Activated T-cell treated with anti-CD3 and anti-CD28 coated beads, Interleukin-2, amount 50 U/mL, for 72 hours (primary cell): ENCODE measurements around the gene RXRG. TPM values are rescaled to one million over a fixed set of nuclear protein-coding genes. Genes with fewer than 3 reads are reported as not detected.

Experiments used
- ATAC-seq, 2 donors: fragments of 150-1000 bp; cut with Tn5 transposase; replicated peaks in 1 of 2; 2 replicates each; pipeline ENCODE4 v1.10.0; 2021; ENCODE audit warnings: moderate library complexity in 2 of 2, mild to moderate bottlenecking in 1 of 2
- DNase-seq, 2 donors: peaks; one replicate each; pipeline ENCODE4 v3.0.0; 2021 to 2022; ENCODE audit warnings: mixed read lengths in 1 of 2
- H3K27ac Mint-ChIP-seq: one replicate; pipeline ENCODE4 v1.8.0; 2022; ENCODE audit warnings: mild to moderate bottlenecking, moderate library complexity, mixed read lengths
- H3K27me3 Mint-ChIP-seq: one replicate; pipeline ENCODE4 v1.8.0; 2022; ENCODE audit warnings: low read depth, mixed read lengths
- H3K36me3 Mint-ChIP-seq, 2 donors: one replicate each; pipeline ENCODE4 v1.8.0; 2022; ENCODE audit warnings: mixed read lengths in 2 of 2, mild to moderate bottlenecking in 1 of 2; ENCODE audit not compliant: insufficient read depth in 2 of 2
- H3K4me1 Mint-ChIP-seq: one replicate; pipeline ENCODE4 v1.8.0; 2022; ENCODE audit warnings: low read depth, mixed read lengths
- H3K4me3 Mint-ChIP-seq, 2 donors: one replicate each; pipeline ENCODE4 v1.8.0; 2022; ENCODE audit warnings: mild to moderate bottlenecking in 2 of 2, mixed read lengths in 2 of 2, moderate library complexity in 2 of 2
- H3K9me3 Mint-ChIP-seq, 2 donors: one replicate each; pipeline ENCODE4 v1.8.0; 2022; ENCODE audit warnings: mixed read lengths in 2 of 2
- total RNA-seq, 2 donors: library from RNA; stranded (reverse); gene quantifications; one replicate each; pipeline ENCODE4 v1.2.3, GENCODE V29; 2022

The RXRG gene
- total RNA-seq, 2 donors from 2014 or later, result not detected

DNA sequence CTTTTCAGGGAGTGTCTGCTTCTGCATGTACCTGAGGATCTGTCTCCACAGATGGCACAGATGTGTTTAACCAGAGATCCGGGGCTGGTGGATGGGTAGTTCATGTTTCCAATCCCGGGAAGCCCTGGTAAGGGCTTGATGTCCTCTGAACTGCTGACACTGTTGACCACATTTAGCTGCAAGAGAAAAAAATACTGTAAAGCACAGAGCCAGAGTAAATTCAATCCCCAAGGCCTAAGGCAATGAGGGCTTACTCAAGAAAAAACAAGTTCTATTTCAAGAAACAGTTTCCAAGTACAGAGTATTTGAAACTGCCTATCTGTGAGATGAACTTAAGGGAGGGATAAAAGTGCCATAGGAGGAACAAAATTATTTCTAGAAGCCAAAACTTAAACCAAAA is 25.1 kb downstream of the RXRG start:
- ATAC-seq, result no peak
- peaks cover 13% of the 10 kb centered on the region for H3K4me1 Mint-ChIP-seq

DNA sequence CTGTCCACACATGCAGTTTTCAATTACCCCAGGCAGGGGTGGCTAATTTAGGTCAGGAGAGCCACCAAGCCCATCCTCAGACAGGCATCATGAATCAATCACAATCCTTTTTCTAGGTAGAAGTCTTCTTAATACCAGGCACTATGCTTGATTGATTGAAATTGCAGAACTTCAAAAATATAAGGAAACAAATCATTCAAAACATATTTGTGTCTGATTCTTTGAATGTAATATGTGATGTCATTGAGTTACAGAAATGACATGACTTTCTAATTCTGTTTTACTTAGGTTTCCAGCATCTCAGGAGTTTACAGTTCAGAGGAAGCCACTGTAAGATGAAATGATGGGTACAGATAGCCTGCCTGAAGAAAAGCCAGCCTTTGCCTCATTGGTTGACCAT is 26.7 kb downstream of the RXRG start:
- no peaks in the 10 kb centered on the region for H3K9me3 Mint-ChIP-seq
- no peaks in the 10 kb centered on the region for H3K36me3 Mint-ChIP-seq
- DNase-seq (no peak), ATAC-seq (no peak)
- H3K4me3 Mint-ChIP-seq, result no peak overlapping the region
- H3K27ac Mint-ChIP-seq, result no peak overlapping the region
- peaks cover 11% of the 10 kb centered on the region for H3K27me3 Mint-ChIP-seq
- no peaks in the 10 kb centered on the region for H3K4me1 Mint-ChIP-seq

More for the DNA sequence above, 25.1 kb downstream of the RXRG start:
- no peak overlapping the region for H3K4me3 Mint-ChIP-seq
- no peaks in the 10 kb centered on the region for H3K36me3 Mint-ChIP-seq
- H3K27ac Mint-ChIP-seq, result no peak overlapping the region
- H3K9me3 Mint-ChIP-seq, result no peaks in the 10 kb centered on the region
- no peak for DNase-seq
- peaks cover 8% of the 10 kb centered on the region for H3K27me3 Mint-ChIP-seq

DNA sequence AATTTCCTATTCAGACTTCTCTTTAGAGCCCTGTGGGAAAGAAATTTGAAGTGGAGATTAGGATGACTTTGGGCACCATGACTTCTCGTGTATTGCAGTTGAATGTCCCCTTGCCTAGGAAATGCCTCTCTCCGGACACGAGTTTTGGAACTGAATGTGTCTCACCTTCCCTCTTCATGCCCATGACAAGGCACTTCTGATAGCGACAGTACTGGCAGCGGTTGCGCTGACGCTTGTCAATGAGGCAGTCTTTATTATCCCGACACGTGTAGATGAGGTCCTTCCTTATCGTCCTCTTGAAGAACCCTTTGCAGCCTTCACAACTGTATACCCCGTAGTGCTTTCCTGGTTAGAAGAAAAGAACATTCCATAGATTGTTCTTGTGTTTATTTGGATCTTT is 28.1 kb downstream of the RXRG start:
- no peak overlapping the region for H3K4me3 Mint-ChIP-seq
- H3K9me3 Mint-ChIP-seq, result no peaks in the 10 kb centered on the region
- DNase-seq, result no peak
- H3K27ac Mint-ChIP-seq, result no peak overlapping the region
- ATAC-seq, result no peak
- H3K36me3 Mint-ChIP-seq, result no peaks in the 10 kb centered on the region
- H3K27me3 Mint-ChIP-seq, result peaks cover 11% of the 10 kb centered on the region
- no peaks in the 10 kb centered on the region for H3K4me1 Mint-ChIP-seq

DNA sequence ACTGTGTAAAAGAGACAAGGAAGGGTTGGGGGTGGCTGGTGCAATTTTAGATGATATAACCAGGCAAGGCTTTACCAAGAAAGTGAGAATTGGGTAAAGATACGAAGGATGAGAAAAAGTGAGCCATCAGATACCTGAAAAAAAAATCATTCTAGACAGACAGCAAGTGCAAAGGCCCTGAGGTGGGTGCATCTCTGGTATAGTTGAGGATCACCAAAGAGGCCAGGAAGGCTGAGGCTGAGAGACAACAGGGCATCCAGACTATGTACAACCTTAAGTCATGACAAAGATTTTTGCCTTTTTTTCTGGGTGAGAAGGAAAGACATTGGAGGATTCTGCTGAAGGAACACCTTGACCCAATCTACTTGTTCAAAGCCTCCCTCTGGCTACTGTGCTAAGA is 29.9 kb downstream of the RXRG start:
- no peaks in the 10 kb centered on the region for H3K36me3 Mint-ChIP-seq

DNA sequence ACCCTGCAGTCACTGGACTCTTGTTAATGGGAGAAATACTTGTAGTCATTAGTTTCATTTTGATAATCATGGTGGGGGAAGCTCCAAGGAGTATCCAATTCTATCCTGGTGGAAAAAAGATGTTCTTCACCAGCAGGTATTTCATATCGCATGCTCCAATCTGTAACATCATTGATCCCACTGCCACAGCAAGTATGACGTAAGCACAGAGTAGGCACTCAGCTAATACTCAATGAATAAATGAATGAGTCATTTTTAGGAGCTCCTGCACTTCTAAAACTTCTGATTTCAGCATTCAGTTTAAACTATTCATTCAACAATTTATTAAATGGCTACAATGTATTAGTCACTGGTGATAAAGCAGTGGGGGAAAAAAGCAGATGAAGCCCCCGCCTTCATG is 30.3 kb downstream of the RXRG start:
- H3K36me3 Mint-ChIP-seq, result no peaks in the 10 kb centered on the region
- ATAC-seq, result no peak
- H3K4me1 Mint-ChIP-seq, result no peaks in the 10 kb centered on the region
- H3K27ac Mint-ChIP-seq, result no peak overlapping the region
- H3K4me3 Mint-ChIP-seq, result no peak overlapping the region
- H3K9me3 Mint-ChIP-seq, result no peaks in the 10 kb centered on the region
- no peak for DNase-seq
- H3K27me3 Mint-ChIP-seq, result peaks cover 15% of the 10 kb centered on the region

More for the DNA sequence above, 29.9 kb downstream of the RXRG start:
- Mint-ChIP-seq H3K27me3 (peaks cover 11% of the 10 kb centered on the region), H3K27ac (no peak overlapping the region), H3K4me1 (no peaks in the 10 kb centered on the region), H3K9me3 (no peaks in the 10 kb centered on the region), H3K4me3 (no peak overlapping the region)
- DNase-seq (no peak), ATAC-seq (no peak)

DNA sequence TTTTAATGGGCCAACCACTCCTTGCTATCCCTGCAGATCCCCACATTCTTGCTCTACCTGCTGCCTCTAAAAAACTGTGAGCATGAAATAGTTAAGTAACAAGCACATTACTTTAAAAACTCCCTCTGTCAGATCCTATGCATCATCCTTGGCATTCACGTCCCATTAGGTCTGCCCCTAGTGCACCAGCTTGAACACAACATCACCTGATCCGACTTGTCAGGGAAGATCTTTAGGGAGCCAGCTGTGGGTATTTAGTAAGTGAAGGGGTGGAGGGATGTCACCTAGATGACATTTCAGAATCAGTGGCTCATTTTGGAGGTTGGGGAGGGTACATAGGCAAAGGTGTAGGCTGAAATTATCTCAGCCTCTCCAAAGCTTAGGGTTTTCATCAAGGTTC is 33.5 kb downstream of the RXRG start:
- Mint-ChIP-seq H3K4me1 (peaks cover 6% of the 10 kb centered on the region), H3K27ac (no peak overlapping the region), H3K36me3 (no peaks in the 10 kb centered on the region), H3K4me3 (no peak overlapping the region), H3K9me3 (no peaks in the 10 kb centered on the region), H3K27me3 (peaks cover 42% of the 10 kb centered on the region)
- no peak for DNase-seq
- ATAC-seq, result no peak

DNA sequence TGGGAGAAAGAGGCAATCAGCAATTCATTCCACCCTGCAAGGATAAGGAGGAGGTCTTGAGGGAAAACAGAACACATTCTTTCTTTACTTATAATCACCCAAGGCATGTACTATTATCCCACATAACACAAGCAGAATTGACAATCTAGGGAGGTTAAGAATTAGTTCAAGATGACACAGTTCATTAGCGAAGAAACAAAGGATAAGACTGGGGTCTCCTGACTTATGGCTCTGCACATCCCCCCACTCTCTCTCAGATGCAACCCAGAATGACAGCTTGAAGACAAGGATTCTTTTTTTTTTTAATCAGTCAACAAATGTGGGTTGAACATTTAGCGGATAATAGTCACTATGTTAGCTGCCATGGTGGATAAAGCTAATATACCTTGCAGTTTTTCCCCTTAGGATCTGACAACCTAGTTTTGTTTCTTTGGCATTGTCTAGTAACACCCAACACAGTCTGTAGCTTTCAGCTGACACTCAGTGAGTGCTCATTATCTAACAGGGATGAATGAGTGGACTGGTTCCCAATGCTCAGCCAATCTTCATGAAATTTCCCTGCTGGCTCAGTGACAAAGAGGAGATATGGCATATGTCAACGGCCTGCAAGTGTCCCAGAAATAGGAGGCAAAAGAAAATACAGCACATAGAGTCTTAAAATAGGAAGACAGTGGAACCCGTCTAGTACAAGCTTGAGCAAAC is 35.1 kb downstream of the RXRG start:
- H3K27ac Mint-ChIP-seq, result no peak overlapping the region

DNA sequence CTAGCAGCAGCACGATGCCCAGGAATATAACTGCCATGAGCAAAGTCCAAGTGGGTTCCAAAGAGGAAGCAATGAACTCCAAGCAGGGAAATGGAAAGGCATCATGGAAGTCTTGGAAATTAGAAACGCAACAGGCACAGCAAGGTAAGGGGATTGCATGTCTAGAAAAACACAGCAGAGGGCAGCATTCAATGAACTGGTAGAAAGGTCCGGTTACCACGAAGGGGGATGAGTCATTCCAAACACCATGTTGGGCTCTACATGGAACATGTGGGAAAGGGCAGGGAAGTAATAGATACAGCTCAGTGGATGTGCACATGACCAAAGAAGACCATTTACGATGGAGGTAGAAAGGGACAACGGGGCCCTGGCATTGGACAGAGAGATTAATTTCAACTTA is 36.4 kb downstream of the RXRG start:
- H3K27me3 Mint-ChIP-seq, result peaks cover 40% of the 10 kb centered on the region
- no peak overlapping the region for H3K27ac Mint-ChIP-seq
- H3K36me3 Mint-ChIP-seq, result no peaks in the 10 kb centered on the region
- H3K4me3 Mint-ChIP-seq, result no peak overlapping the region
- peaks cover 6% of the 10 kb centered on the region for H3K4me1 Mint-ChIP-seq
- no peak for DNase-seq
- H3K9me3 Mint-ChIP-seq, result no peaks in the 10 kb centered on the region
- peak in 1 of 2 donors; percentile 59 for ATAC-seq

More for the DNA sequence above, 35.1 kb downstream of the RXRG start:
- no peak overlapping the region for H3K4me3 Mint-ChIP-seq
- H3K9me3 Mint-ChIP-seq, result no peaks in the 10 kb centered on the region
- H3K27me3 Mint-ChIP-seq, result peaks cover 33% of the 10 kb centered on the region
- ATAC-seq (no peak), DNase-seq (no peak)
- no peaks in the 10 kb centered on the region for H3K36me3 Mint-ChIP-seq
- peaks cover 6% of the 10 kb centered on the region for H3K4me1 Mint-ChIP-seq

DNA sequence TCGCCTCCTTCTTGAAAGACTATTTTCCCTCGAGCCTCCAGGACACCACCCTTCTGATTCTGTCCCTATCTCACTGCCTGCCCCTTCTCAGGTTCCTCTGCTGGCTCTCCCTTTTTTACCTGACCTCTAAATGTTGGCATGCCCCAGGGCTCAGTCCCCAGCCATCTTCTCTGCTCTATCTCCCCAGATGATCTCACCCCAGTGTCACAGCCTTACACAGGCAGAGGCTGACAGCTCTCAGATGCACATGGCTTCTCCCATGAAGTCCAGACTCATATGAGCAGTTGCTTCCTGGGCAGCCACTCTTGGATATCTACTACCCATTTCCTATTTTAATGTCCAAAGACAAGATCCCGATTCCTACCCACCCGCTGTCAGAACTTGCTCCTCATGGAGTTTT is 37.5 kb downstream of the RXRG start:
- H3K36me3 Mint-ChIP-seq, result no peaks in the 10 kb centered on the region
- H3K4me1 Mint-ChIP-seq, result peaks cover 6% of the 10 kb centered on the region
- no peaks in the 10 kb centered on the region for H3K9me3 Mint-ChIP-seq
- no peak overlapping the region for H3K27ac Mint-ChIP-seq
- peaks cover 40% of the 10 kb centered on the region for H3K27me3 Mint-ChIP-seq
- no peak for ATAC-seq
- DNase-seq, result no peak
- no peak overlapping the region for H3K4me3 Mint-ChIP-seq

DNA sequence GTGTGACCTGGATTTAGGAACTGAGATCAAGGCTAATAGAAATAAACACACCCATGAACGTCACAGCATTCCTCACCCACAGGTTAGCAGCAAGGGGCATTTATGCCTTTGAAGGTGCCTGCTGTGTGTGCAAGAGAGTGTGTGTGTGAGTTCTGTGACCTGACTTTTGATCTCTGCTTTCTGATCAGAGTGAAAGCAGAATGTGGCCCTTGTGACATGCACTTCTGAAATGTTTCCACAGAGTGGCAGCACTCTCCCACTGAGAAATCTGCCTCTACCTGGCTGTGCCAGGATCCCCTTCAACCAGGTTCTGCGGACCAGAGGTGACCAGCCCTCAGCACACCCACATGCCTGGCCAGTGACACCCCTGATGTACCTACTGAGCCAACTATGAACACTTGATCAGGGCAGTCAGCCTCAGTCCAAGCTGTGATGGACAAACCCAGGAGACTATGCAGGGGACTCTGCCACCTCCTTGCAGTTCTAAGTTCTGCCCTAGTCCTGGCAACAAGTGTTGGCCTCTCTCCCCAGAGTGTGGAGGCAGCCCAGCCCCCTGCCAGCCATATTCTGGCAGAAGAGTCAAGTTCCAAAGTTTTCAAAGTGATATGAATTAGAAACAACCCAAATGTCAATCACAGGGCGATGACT is 41.0 kb downstream of the RXRG start:
- ATAC-seq, result peak; percentile 65 to 68
- Mint-ChIP-seq H3K4me3 (no peak overlapping the region), H3K4me1 (peaks cover 5% of the 10 kb centered on the region), H3K9me3 (no peaks in the 10 kb centered on the region), H3K27me3 (peaks cover 50% of the 10 kb centered on the region), H3K36me3 (no peaks in the 10 kb centered on the region), H3K27ac (no peak overlapping the region)
- peak; percentile 31 to 38 for DNase-seq

DNA sequence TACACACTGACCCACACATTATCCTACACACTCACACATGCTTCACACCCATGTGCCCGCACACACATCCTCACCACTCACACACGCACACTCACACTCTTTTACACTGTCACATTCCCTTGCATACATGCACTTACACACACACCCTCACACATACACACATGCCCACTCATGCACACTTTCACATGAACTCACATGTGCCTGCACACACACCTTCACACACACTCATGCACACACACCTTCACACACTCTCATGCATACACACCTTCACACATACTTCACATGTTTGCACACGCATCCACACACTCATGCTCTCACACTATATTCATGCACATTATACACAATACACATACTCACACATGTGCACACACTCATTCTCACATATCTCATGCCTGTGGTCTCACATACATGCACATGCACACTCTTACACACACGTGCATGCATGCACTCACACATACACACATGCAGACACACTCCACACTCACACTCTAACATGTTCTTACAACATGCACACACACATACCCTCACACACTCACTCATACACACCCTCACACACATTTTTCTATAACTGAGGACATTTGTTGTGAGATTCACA is 42.3 kb downstream of the RXRG start:
- Mint-ChIP-seq H3K4me3 (no peak overlapping the region), H3K9me3 (no peaks in the 10 kb centered on the region), H3K27me3 (peaks cover 39% of the 10 kb centered on the region), H3K27ac (no peak overlapping the region), H3K36me3 (no peaks in the 10 kb centered on the region), H3K4me1 (peaks cover 8% of the 10 kb centered on the region)
- DNase-seq (no peak), ATAC-seq (no peak)

DNA sequence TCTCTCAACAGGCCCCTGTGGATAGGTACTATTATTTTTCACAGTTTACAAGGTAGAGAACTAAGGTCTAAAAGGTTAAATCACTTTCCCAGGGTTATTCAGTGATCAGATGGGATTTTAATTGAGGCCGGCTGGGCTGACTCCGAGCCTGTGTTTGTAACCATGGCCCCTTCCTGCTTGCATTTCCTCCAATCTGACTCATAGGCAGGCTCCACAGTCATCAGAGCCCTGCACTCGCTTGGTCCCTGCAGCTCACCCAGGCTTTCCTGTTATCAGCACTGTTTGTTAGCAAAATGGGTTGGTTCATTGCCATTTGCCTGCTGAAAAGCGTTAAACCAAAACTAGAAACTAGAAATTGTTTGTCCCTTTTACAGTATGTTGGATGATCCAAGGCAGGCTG is 47.0 kb downstream of the RXRG start:
- Mint-ChIP-seq H3K4me1 (peaks cover 18% of the 10 kb centered on the region), H3K36me3 (no peaks in the 10 kb centered on the region), H3K9me3 (no peaks in the 10 kb centered on the region), H3K27me3 (peaks cover 57% of the 10 kb centered on the region), H3K4me3 (no peak overlapping the region), H3K27ac (no peak overlapping the region)
- ATAC-seq (peak; percentile 56 to 60), DNase-seq (peak in 1 of 2 donors; percentile 15)

DNA sequence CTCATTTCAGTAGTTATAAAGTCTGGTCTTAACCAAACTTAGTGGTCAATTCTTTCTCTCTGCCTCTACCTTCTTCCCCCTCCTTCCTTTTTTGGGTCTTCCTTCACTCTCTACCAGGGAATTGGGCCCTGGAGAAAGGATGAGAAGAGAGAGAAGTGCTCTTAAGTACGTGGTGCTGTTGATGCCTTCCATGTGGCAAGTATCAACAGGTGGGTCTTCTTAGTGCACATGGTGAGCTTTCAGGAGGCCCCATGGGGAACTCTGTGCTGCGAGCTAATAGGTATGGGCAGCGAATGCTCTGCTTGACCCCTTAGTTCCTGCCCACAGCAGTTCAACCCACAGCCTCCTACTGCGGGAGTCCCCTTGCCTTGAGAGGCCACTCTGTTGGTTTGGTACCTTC is 49.0 kb downstream of the RXRG start:
- no peaks in the 10 kb centered on the region for H3K9me3 Mint-ChIP-seq
- H3K36me3 Mint-ChIP-seq, result no peaks in the 10 kb centered on the region
- ATAC-seq, result no peak
- no peak overlapping the region for H3K4me3 Mint-ChIP-seq
- peaks cover 25% of the 10 kb centered on the region for H3K4me1 Mint-ChIP-seq
- DNase-seq, result no peak
- H3K27ac Mint-ChIP-seq, result no peak overlapping the region
- peaks cover 73% of the 10 kb centered on the region for H3K27me3 Mint-ChIP-seq
